HG03280 (cell line): ENCODE data around the gene MOB2.
"Not testable (repeated sequence)": the region's sequence is repeated elsewhere in the genome, so short reads cannot be mapped to it uniquely, and the experiment has no call there.

Source experiments
- ATAC-seq: cut with Tn5 transposase; IDR thresholded peaks from one replicate; pipeline ENCODE4 v1.9.1; 2021; ENCODE audit warnings: mild to moderate bottlenecking, moderate library complexity; ENCODE audit not compliant: unreplicated experiment

Gene MOB2

DNA sequence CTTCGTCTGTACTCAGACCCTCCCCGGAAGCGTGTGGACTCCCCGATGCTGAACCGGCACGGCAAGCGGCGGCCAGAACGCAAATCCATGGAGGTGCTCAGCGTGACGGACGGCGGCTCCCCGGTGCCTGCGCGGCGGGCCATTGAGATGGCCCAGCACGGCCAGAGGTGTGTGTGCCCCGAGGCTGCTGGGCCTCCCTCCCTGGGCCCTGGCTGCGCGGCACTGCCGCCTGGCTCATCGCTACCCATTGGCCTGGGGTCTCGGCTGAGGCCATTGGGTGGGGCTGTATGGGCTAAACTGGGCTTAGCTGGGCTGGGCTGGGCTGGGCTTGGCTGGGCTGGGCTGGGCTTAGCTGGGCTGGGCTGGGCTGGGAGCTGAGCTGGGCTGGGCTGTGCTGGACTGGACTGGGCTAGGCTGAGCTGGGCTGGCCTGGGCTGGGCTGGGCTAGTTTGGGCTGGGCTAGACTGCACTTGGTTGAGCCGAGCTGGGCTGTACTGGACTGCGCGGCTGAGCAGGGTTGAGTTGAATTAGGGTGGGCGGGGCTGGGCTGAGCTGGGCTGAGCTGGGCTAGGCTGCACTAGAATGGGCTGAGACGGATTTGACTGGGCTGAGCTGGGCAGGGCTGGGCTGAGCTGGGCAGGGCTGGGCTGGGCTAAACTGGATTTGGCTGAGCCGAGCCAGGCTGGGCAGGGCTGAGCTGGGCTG, 40.7 kb downstream of the MOB2 start:
- no peak for ATAC-seq

DNA sequence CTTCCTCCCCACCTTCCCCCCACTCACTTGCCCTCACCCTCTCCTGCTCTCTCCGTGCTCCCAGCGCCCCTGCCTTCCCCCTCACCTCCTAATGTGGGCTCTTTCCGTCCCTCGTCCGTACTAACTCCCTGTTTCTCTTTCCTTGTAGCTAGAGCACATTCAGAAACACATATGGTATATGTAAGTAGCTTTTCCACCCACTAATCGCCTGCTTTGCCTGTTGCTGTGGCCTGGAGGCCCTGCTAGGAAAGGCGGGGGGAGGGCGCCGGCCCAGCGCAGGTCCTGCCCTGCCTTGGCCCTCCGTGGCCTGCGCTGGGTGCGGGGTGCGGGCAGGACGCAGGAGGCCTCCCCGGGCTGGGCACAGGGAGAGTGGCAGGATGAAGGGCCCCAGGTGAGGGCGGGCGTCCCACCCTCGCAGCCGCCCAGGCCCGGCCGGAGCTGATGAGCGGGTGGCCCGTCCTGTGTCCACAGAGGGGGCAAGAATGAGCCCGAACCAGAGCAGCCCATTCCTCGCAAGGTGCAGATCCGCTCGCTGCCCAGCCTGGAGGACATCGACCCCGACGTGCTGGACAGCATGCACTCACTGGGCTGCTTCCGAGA, 41.7 kb downstream of the MOB2 start:
- no peak for ATAC-seq

DNA sequence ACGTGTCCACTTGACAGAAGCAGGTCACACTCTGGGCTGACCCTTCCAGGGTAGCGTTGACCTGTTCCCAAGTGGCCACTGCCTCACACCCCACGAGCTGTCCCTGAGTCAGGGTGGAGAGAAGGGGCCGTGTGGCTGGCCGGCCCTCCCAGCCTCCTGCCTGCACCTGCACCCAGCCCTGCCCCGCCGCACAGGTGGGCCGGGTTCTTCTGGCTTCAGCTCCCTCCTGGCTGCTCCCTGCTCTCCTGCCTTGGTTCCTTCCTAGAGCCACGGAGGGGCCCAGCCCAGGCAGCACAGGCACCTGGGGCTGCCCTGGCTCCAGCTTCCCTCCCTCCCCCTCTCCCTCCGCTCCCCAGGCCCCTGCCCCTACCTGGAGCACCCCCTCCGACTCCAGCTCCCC, 42.3 kb downstream of the MOB2 start:
- no peak for ATAC-seq

DNA sequence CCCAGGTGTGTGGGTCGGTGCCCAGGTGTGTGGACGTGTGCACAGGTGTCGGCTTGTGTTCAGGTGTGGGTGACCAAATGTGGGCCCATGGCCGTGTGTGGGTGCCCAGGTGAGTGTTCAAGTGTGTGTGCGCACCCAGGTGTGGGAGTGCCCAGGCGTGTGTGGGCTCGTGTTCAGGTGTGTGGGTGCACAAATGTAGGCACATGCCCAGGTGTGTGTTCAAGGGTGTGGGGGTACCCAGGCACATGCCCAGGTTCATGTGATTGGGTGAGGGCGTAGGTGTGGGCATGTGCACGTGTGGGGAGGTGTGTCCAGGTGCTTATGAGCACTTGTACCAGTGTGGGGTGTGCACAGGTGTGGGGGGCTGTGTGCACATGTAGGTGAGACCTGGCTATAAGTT, 42.8 kb downstream of the MOB2 start:
- no peak for ATAC-seq

DNA sequence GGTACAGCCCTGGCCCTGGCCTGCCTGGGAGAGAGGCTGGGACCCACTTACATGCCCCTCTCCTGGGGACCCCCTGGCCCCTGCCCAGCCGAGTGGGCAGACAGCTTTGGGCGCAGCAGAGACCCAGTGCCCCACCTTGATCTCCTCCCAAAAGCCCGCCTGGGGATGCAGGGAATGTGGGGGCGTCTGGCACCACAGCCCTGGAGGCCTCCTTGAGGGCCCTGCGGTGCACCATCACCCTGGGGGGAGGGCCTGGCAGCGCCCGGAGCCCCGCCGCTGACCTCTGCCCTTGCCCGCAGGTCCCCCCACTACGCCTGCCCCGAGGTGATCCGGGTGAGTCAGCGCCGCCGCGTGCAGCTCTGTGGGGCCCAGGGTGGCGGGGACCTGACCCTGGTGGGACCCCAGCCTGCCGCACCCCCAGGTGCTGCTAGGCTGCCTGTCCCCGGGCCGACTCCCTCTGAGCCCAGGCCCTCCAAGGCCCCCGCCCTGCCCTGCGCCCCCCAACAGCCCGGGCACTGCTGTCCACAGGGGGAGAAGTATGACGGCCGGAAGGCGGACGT, 43.7 kb downstream of the MOB2 start:
- no peak for ATAC-seq

DNA sequence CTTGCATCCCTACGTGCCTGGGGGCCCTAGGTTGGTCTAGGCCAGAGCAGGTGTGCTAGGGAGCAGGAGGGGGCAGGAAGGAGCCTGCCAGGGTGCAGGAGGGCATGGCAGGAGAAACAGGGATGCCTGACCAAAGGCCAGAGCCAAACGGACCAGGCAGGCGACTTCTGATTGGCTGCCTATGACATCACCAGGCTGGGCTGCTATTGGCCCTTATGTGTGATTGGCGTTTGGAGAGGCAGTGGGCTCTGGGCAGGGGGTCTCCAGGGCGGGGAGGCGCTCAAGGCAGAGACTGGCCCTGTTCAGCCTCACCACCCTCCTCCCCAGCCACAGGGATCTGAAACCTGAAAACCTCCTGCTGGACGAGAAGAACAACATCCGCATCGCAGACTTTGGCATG, 44.4 kb downstream of the MOB2 start:
- ATAC-seq, result no peak

DNA sequence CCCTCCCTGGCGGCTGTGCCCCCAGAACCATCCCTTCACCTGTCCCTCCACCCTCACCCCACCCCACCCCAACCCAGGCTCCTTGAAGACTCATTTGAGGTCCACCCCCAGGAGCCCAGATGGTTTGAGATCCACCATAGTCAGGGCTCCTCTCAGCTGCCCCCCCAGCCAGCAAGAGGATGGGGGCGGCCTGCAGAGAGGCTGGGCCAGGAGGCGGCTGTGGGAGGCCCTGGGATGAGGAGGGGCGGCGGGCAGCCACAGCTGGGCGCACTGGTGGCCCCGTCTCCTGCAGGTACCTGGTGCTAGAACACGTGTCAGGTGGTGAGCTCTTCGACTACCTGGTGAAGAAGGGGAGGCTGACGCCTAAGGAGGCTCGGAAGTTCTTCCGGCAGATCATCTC, 46.1 kb downstream of the MOB2 start:
- ATAC-seq, result no peak

DNA sequence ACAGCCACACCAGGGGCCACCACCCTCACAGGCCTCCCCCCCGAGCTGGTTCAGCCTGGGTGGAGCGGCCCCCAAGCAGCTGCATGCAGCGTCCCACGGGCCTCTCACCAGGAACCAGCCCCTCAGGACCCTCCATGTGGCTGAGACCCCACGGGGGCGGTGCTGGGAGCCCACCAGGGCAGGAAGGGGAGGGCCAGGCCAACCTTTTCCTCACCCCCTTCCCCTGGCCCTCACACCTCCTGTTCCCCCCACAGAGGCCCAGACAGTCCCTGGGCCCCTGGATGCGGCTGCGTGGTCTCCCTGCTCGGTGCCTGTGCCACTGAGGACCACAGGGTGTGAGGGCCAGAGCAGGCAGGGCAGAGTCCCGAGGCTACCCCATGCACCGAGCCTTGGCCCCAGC, 46.5 kb downstream of the MOB2 start:
- ATAC-seq, result no peak

DNA sequence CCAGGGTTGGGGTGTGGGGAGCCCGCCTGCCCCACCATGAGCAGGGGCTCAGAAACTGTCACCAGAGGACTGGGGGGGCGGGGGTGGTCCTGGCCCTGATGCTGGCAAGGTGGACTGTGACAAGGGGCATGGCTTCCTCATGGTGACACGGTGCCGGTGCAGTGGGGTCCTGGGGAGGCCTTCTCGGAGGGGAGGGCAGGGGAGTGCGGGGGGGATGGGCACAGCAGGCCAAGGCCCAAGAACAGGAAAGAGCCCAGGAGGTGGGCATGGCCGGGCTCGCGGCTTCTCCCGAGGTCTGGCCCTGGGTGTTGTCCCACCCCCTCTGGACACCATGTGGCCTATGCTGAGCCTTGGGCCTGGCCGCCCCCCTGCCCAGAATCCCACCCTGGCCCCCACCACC, 47.2 kb downstream of the MOB2 start:
- no peak for ATAC-seq

DNA sequence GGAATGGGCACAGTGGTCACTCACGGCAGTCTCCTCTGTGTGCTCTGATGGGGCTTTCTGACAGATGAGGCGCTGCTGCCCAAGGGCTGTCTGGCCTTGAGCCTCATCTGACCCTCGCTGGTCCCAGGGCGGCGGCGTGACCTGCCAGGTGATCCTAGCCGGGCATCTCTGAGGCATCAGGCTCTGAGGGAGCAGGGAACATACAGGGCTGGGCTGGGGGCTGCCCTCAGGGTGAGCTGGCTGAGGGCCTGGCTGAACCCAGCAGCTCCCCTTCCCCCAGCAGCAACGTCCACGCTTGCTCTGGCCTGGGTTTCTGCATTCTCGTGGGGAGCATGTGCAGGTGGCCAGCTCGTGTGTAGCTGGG, 47.6 kb downstream of the MOB2 start:
- ATAC-seq, result no peak

DNA sequence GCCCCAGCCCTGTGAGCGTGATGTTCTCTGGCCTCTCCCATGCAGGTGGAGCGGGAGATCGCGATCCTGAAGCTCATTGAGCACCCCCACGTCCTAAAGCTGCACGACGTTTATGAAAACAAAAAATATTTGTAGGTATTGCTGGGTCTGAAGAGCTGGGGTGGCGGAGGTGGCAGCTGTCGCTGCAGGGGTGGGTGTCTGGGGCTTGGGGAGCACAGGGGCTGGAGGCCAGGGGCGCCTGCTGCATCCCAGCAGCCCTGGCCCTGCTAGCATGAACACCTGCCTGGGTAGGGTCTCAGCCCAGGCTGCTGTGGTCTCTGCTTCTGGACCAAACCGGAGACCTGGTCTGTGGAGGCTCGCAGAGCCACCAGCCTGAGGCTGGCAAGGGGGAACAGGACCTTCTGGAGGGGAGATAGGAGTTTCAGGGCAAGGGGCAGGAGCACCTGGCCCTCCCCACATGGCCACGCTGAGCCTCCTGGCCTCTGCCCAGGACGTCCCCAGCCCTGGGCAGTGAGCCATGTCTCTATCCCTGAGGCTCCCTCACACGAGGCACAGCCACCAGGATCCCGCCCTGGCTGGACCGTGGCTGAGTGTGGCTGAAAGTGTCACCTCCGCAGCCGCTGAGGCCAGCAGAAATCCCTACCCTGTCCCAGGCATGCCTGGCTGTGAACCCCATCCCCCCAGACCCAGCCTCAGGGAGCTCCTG, 48.2 kb downstream of the MOB2 start:
- no peak for ATAC-seq

DNA sequence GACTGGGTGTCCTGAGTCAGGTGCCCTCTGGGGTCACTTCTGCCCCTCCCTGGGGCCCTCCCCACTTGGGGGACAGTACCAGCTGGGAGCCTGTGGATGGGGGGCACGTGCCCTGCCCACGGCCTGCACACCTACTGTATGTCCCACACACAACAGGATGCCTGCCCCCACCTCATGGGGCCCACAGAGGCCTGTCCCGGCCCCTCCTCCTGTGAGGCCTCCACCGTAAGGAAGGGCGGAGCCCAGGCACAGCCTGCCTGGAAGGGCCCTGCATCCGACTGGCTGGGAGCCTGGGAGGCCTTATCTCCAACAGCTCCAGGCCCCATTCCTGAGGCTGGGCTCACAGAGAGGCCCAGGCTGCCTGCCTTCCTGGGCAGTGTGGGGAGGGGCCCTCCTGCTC, 49.1 kb downstream of the MOB2 start:
- ATAC-seq, result no peak

DNA sequence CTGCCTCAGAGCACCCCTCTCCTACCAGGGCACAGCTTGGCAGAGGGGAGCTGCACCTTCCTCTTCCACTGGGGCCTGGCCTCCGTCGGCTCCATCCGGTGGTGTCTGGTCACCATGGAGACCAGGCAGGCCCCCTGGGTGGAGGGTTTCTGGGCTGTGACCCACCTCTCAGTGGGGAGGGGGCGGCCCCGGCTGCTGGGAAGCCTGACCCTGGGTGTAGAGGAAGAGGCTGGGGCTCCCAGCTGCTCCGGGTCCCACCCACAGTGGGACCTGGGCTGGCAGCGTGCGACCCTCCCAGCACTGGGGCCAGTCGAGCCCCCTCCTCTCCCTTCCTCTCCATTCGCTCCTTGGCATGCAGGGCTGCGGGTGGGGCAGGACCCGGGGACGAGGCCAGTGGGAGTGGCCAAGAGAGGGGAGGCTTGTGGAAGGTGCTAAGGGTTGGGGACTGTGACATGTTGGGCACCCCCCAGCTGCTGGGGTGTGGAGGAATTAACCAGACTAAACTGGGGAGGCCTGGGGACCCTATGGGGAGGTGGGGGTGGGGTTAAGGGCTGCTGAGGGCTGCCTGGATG, 50.0 kb downstream of the MOB2 start:
- ATAC-seq, result no peak

DNA sequence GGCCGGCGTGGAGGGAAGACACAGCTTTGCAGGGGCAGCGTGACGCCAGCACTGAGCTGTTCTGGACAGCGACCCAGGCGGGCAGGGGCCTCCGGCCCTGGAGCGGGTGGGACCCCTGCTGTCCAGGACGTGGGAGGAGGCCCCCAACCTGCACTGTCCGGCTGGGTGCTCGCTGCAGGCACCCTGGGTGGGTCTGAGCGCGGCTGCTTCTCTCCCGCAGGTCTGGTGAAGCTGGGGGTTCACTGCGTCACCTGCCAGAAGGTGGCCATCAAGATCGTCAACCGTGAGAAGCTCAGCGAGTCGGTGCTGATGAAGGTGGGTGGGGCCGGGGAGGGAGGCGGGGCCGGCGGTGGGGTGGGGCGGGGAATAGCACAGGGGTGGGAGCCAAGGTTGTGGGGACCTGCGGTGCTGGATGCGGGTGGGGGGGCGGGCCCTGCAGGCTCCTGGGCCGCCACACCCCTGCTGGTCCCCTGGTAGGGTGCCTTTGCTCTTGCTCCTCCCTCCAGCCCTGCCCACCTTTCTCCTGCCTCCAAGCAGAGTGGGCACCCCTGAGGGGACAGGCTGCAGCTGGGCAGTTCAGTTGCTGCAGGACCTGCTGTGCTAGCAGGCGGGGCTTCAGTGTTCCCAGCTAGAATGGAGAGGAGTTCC, 50.6 kb downstream of the MOB2 start:
- ATAC-seq, result no peak

DNA sequence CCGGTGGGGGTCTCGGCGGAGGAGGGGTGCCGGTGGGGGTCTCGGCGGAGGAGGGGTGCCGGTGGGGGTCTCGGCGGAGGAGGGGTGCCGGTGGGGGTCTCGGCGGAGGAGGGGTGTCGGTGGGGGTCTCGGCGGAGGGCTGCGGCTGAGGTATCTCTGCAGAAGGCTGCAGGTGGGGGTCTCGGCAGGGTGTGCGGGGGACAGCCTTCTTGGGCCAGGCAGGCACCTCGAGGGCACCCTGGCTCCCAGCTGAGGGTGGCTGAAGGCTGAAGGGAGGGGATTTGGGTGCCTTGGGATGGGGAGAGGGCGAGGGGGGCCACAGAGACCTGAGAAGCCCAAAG, 51.1 kb downstream of the MOB2 start:
- ATAC-seq, result not testable (repeated sequence)

DNA sequence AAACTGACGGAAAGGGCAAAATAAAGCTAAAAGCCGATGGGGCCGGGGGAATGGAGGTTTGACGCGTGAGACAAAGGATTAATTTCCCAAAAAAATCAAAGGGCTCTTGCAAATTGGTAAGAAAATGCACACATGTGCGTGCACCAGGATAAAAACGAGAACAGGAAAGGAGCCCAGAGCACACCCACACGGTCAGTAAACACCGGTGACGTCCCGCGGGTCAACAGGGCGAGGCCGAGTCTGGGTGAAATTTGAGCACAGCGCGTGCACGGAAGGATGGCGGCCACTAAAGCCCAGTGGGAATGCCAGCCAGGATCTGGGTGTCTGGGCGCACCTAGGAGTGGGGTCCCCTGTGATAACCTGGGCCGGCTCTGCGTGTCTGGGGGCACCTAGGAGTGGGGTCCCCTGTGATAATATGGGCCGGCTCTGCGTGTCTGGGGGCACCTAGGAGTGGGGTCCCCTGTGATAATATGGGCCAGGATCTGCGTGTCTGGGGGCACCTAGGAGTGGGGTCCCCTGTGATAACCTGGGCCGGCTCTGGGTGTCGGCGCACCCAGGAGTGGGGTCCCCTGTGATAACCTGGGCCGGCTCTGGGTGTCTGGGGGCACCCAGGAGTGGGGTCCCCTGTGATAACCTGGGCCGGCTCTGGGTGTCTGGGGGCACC, 52.5 kb downstream of the MOB2 start:
- no peak for ATAC-seq

DNA sequence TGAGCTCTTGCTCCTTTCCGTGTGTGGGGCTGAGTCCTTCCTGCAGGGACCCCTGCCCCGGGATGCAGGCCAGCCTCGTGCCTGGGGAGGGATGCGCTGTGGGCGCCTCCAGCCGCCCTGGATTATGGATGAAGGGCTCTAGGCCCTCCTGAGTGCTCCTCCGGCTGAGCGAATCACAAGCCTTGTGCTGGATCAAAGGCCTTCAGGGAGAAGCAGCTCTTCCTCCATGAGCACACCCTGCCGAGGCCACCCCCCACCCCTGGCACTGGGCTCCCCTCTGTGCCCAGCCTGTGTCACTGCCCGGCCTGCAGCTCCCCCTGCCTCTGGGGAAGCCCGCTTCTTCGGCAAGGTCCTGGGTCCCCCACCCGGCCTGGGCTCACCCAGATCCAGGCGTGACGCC, 53.0 kb downstream of the MOB2 start:
- no peak for ATAC-seq

DNA sequence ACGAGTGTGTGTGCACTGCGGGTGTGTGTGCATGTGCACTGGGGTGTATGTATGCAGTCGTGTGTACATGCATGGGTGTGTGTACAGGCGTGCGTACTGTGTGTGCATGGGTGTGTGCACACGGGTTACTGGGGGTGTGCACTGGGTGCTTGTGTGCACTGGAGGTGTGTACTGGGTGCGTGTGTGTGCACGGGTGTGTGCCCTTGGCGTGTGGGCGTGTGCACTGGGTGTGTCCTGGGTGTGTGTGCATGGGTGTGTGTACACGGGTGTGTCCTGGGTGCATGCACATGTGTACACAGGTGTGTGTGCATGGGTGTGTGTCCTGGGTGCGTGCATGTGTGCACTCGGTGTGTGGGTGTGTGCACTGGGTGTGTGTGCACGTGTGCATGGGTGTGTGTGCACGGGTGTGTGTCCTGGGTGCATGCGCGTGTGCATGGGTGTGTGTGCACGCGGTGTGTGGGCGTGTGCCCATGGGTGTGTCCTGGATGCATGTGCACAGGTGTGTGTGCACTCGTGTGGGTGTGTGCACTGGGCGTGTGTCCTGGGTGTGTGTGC, 57.7 kb downstream of the MOB2 start:
- ATAC-seq, result no peak

DNA sequence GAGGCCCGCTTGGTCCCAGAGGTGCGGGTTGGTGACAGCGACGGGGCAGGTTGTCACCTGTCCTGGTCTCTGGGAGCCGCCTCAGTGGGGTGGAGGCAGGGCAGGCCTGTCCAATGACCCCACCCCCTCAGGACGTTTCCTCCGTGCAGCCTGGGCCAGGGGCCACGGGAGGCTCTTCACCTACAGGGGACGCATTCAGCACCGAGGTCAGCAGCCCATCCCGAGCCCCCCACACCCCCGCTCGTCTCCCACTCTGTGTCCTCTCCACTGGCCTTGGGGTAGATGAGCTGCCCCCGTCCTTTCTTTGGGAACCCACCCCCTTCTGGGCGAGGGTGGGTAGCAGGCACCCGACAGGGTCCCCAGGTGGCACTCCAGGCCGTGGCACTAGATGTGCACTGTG, 61.1 kb downstream of the MOB2 start:
- ATAC-seq, result no peak

DNA sequence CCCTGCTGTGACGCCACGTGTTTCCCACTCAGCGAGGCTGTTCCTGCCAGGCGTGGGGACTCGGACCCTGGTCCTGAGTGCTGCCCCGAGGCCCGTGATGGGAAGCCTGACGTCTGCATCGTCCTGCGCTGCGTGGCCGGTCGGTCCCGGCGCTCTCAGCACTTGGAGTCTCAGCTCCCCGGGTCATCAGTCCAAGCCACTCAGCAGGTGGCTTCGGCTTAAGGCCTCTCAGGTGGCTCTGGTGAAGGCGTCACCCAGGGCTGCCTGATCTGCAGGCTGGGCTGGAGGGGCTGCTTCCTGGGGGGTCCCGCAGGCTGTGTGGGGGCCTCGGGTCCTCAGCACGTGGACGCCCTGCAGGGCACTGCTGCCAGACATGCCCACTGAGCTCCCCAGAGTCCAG, 61.6 kb downstream of the MOB2 start:
- no peak for ATAC-seq

DNA sequence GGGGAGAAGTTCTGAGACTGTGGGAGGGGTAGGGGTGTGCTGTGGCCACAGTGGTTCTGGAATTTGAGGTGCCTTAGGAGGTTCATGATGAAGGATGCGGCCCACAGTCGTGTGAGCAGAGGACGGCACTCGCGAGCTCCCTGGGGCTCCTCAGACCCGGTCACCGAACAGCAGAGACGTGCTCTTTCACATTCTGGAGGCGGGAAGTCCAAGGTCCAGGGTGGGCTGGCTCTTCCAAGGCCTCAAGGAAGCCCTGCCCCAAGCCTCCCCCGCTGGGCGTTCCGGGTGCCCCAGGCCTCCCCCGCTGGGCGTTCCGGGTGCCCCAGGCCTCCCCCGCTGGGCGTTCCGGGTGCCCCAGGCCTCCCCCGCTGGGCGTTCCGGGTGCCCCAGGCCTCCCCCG, 63.2 kb downstream of the MOB2 start:
- ATAC-seq, result not testable (repeated sequence)
